Common myeloid progenitor, CD34-positive (primary cell): ENCODE data around the gene CUX1.

ENCODE experiments used
- CTCF ChIA-PET: fragments of 350-600 bp; sonication (Branson Sonifier 250); formaldehyde crosslinking; loops from one replicate; lab custom pipeline; 2021; ENCODE audit warnings: antibody characterized with exemption; lab: Charles Lee
- POLR2A ChIA-PET: fragments of 350-600 bp; sonication (Branson Sonifier 250); formaldehyde crosslinking; loops from one replicate; lab custom pipeline; 2021; ENCODE audit warnings: antibody characterized with exemption; lab: Charles Lee
- DNase-seq, 3 donors: peaks; one replicate each; pipeline versions ENCODE4 v3.0.0 to v3.0.0-alpha.2; 2013
- H3K27ac ChIP-seq, 2 experiments: 1 replicate in 1 of 2; 2 replicates in 1 of 2; pipeline ENCODE4 v1.7.0; 2013; ENCODE audit warnings: inconsistent platforms in 2 of 2, low read length in 2 of 2, mild to moderate bottlenecking in 2 of 2, low read depth in 1 of 2, moderate library complexity in 1 of 2; ENCODE audit not compliant: severe bottlenecking in 2 of 2, insufficient read depth in 1 of 2, poor library complexity in 1 of 2
- H3K27me3 ChIP-seq, 5 experiments: replicated peaks in 2 of 5; 1 replicate in 3 of 5; 2 replicates in 2 of 5; pipeline versions ENCODE4 v1.6.1 to v1.7.0; 2013; ENCODE audit warnings: low read length in 4 of 5, mild to moderate bottlenecking in 2 of 5, moderate library complexity in 2 of 5, inconsistent platforms in 1 of 5; ENCODE audit not compliant: insufficient read depth in 5 of 5, control insufficient read depth in 4 of 5
- H3K36me3 ChIP-seq, 4 experiments: 1 replicate in 2 of 4; 2 replicates in 2 of 4; pipeline versions ENCODE4 v1.6.1 to v1.7.0; 2013; ENCODE audit warnings: low read length in 3 of 4, control low read depth in 1 of 4, mild to moderate bottlenecking in 1 of 4; ENCODE audit not compliant: control insufficient read depth in 4 of 4, insufficient read depth in 4 of 4
- H3K4me1 ChIP-seq, 4 experiments: 1 replicate in 3 of 4; 2 replicates in 1 of 4; pipeline versions ENCODE4 v1.6.1 to v1.7.1; 2013; ENCODE audit warnings: low read length in 3 of 4, mild to moderate bottlenecking in 3 of 4, control low read depth in 1 of 4, inconsistent platforms in 1 of 4, moderate library complexity in 1 of 4; ENCODE audit not compliant: control insufficient read depth in 4 of 4, insufficient read depth in 4 of 4; ENCODE audit errors: control extremely low read depth in 1 of 4
- H3K4me3 ChIP-seq, 7 experiments: 1 replicate in 4 of 7; 2 replicates in 3 of 7; pipeline versions ENCODE4 v1.5.1 to v1.7.0; 2013; ENCODE audit warnings: mild to moderate bottlenecking in 7 of 7, low read length in 6 of 7, moderate library complexity in 6 of 7, inconsistent platforms in 2 of 7, low read depth in 2 of 7, control low read depth in 1 of 7; ENCODE audit not compliant: insufficient read depth in 4 of 7, control insufficient read depth in 1 of 7; ENCODE audit errors: extremely low read depth in 1 of 7
- H3K9me3 ChIP-seq, 5 experiments: 1 replicate in 4 of 5; 2 replicates in 1 of 5; pipeline versions ENCODE4 v1.6.1 to v1.7.1; 2013; ENCODE audit warnings: low read length in 4 of 5, mild to moderate bottlenecking in 2 of 5, inconsistent platforms in 1 of 5, low read depth in 1 of 5, moderate library complexity in 1 of 5; ENCODE audit not compliant: control insufficient read depth in 4 of 5, insufficient read depth in 2 of 5; ENCODE audit errors: control extremely low read depth in 1 of 5
- WGBS: methylation state at CpG from one replicate; pipeline ENCODE4 v1.1.5; 2013; ENCODE audit not compliant: insufficient coverage; 5-methylcytosine and 5-hydroxymethylcytosine counted together

CUX1 gene

DNA sequence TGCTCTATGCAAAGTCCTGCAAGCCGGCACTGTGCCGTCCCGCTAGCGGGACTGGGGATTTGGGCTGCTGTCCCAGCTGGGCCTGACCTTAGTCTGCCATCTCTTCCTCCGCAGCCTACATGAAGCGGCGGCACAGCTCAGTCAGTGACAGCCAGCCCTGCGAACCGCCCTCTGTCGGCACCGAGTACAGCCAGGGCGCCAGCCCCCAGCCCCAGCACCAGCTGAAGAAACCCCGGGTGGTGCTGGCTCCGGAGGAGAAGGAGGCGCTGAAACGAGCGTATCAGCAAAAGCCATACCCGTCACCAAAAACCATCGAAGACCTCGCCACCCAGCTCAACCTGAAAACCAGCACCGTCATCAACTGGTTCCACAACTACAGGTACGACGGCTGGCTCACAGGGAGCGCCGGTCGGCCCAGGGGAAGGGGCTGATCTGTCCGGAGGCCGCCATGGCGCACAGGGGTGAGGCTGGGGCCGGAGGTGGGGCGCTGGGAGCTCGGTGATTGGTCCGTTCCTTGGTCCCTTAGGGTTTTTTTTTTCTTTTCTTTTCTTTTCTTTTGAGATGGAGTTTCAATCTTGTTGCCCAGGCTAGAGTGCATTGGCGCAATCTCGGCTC, 421.9 kb downstream of the CUX1 start:
- Histone ChIP-seq H3K36me3 (peaks cover 5 to 71% (median 41%) of the 10 kb centered on the region in 4 experiments), H3K4me3 (no peak overlapping the region), H3K27ac (no peak overlapping the region), H3K4me1 (no peaks in the 10 kb centered on the region), H3K9me3 (no peaks in the 10 kb centered on the region), H3K27me3 (no peaks in the 10 kb centered on the region)
- ChIA-PET POLR2A (no interaction called here), CTCF (interaction anchor here (0.8 kb wide), 1 partner anchor 696 kb away, joined by 3 read pairs; no protein-coding TSS in a partner anchor)
- DNase-seq = no peak
- 97% methylated on average over 30 of the region's 35 CpGs for WGBS

DNA sequence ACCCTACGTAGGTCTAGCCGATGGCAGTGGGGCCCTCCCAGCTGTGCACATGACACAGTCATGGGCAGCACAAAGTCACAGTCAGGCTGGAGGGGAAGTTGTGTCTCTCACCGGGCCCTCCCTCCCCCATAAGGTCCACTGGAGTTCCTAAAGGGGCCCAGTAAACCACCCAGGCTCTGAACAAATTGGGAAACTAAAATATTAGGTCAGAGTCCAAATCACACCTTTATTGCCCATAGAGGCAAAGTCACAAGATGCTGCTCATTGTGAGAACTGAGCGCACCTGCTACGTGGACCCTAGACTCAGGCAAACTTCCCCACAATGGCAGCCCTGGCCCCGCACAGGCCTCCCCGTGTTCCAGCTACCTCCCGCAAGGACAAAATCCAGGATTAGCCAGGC, 424.0 kb downstream of the CUX1 start:
- WGBS = 95% methylated on average over 7 of the region's 8 CpGs
- Histone ChIP-seq H3K27ac (no peak overlapping the region), H3K36me3 (peaks cover 8 to 75% (median 39%) of the 10 kb centered on the region in 4 experiments), H3K4me1 (no peaks in the 10 kb centered on the region), H3K4me3 (no peak overlapping the region), H3K27me3 (no peaks in the 10 kb centered on the region), H3K9me3 (no peaks in the 10 kb centered on the region)
- POLR2A ChIA-PET = no interaction called here
- DNase-seq = no peak
- CTCF ChIA-PET = interaction anchor here (1.2 kb wide), 2 partner anchors 29 to 699 kb away, joined by 3 read pairs; no protein-coding TSS in a partner anchor

DNA sequence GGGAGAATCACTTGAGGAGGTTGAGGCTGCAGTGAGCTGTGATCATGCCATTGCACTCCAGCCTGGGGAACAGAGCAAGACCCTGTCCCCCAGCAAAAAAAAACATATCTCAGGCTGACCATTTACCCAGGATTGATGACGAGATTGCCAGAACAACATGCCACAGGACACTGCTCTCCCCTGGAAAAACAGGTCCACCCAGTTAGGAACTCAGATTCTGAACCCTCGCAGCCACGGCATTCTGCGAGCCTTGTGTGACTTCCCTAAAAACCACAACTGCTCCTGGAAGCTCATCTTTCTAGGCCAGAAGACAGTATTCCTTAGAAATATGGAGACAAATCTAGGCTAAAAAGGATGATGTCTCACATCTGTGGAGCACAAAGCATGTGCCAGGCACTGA, 427.2 kb downstream of the CUX1 start:
- ChIA-PET POLR2A (no interaction called here), CTCF (interaction anchor here (0.7 to 1.3 kb wide), 4 partner anchors 8 to 704 kb away, joined by 3 read pairs; no protein-coding TSS in a partner anchor)
- Histone ChIP-seq H3K36me3 (peaks cover 13 to 80% (median 34%) of the 10 kb centered on the region in 4 experiments), H3K27ac (no peak overlapping the region), H3K4me1 (no peaks in the 10 kb centered on the region), H3K9me3 (no peaks in the 10 kb centered on the region), H3K4me3 (no peak overlapping the region), H3K27me3 (no peaks in the 10 kb centered on the region)
- 94% methylated on average over 3 of the region's 4 CpGs for WGBS
- DNase-seq = no peak

DNA sequence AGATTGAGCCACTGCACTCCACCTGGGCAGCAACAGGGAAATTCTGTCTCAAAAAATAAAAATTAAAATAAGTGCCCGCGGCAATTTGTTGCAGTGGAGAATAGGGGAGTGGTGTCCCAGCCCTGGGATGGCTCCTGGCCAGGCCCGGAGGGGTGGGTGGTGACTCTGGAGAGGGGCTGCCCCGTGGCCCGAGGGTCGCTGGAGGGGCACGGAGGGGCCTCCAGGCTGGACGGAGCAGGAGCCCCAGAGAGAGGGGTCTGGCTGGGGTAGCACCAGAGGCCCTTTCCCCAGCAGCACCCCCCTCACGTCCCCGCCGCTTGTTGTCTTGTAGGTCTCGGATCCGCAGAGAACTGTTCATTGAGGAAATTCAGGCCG, 430.6 kb downstream of the CUX1 start:
- Histone ChIP-seq H3K9me3 (no peaks in the 10 kb centered on the region), H3K27me3 (no peaks in the 10 kb centered on the region), H3K27ac (no peak overlapping the region), H3K36me3 (peaks cover 10 to 68% (median 21%) of the 10 kb centered on the region in 4 experiments), H3K4me1 (no peaks in the 10 kb centered on the region), H3K4me3 (no peak overlapping the region)
- ChIA-PET POLR2A (no interaction called here), CTCF (no interaction called here)
- WGBS = 98% methylated on average over 11 of the region's 14 CpGs
- DNase-seq = no peak

DNA sequence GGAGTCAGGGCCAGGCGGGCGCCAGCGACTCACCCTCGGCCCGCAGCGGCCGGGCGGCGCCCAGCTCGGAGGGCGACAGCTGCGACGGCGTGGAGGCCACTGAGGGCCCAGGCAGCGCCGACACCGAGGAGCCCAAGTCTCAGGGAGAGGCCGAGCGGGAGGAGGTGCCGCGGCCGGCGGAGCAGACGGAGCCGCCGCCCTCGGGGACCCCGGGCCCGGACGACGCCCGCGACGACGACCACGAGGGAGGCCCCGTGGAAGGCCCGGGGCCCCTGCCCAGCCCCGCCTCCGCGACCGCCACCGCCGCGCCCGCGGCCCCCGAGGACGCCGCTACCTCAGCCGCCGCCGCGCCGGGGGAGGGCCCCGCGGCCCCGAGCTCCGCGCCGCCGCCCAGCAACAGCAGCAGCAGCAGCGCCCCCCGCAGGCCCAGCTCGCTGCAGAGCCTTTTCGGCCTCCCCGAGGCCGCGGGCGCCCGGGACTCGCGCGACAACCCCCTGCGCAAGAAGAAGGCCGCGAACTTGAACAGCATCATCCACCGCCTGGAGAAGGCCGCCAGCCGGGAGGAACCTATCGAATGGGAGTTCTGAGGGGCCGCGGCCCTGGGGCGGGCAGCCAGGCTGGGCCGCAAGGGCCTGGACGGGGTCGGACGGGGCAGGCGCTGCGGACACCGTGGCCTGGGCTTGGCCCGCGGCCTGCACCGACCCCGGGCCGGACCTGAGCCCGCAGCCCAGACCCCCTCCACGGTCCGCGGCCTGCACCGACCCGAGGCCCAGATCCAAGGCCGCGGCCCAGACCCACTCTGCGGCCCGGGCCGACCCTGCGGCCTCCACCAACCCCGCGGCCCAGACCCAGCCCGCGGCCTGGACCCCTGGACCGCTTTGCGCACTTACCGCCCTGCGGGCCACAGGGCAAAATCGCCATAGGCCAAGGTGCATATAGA, 431.3 kb downstream of the CUX1 start:
- WGBS = 95% methylated on average over 100 of the region's 117 CpGs
- Histone ChIP-seq H3K27ac (no peak overlapping the region), H3K4me1 (no peaks in the 10 kb centered on the region), H3K9me3 (no peaks in the 10 kb centered on the region), H3K4me3 (no peak overlapping the region), H3K36me3 (peaks cover 8 to 71% (median 22%) of the 10 kb centered on the region in 4 experiments), H3K27me3 (no peaks in the 10 kb centered on the region)
- POLR2A ChIA-PET = no interaction called here
- DNase-seq = no peak
- CTCF ChIA-PET = no interaction called here

DNA sequence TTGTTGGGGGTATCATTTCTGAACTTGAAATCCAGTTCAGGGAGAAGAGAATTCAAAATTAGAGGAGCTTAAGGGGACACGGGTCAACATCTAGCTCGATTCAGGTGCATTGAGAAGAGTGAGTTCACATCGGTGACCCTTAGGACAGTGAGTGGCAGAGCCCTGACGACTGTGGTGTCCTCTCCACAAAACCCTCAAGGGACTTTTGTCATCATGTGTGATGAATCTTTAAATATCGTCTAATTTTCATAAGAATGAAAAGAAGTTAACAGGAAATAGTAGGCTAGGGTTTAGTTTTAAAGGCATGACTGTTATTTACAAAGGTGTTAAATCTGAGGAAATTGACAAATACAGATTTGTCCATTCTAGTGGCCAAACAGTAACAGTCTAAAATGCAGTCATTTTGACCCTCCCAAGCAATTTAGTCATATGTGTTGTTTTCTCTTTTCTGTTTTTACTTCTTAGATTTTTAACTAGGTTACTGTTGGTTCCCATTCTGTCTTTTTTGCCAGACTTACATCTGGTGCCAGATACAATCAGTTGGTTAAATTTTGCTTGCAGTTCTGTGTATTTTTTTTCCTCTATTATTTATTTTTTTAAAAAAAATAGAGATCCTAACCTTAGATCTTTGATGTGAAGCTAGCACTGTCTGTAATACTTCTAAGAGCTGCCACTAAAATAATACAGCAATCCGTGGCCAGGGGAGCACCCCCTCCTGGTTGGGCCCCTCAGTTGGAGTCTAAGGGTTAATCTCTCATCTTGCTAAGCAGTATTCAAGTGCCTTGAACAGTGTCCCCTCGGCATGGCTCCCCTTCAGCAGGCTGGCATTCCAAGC, 434.3 kb downstream of the CUX1 start:
- no peaks in the 10 kb centered on the region for H3K9me3 ChIP-seq
- POLR2A ChIA-PET = no interaction called here
- CTCF ChIA-PET = interaction anchor here (0.7 to 3.8 kb wide), 3 partner anchors 15 to 141 kb away, joined by 3 to 13 read pairs (median 7); no protein-coding TSS in a partner anchor
- H3K4me3 ChIP-seq = no peak overlapping the region
- H3K27ac ChIP-seq = no peak overlapping the region
- DNase-seq = no peak
- no peaks in the 10 kb centered on the region for H3K4me1 ChIP-seq
- H3K36me3 ChIP-seq = peaks cover 3 to 63% (median 17%) of the 10 kb centered on the region in 4 experiments
- H3K27me3 ChIP-seq = no peaks in the 10 kb centered on the region
- WGBS = 94% methylated on average over 7 of the region's 7 CpGs
